HFF-Myc (cell line): Measurements from ENCODE around the gene CTNNA3.
"Not testable (repeated sequence)": the region's sequence is repeated elsewhere in the genome, so short reads cannot be mapped to it uniquely, and the experiment has no call there.

ENCODE experiments used
- DNase-seq: peaks from one replicate; pipeline ENCODE4 v3.0.0-alpha.2; 2011; ENCODE audit warnings: low read depth; ENCODE audit errors: extremely low read depth
- H3K4me3 ChIP-seq: replicated peaks from 2 replicates; pipeline ENCODE4 v1.5.1; 2011; ENCODE audit warnings: low read depth, mild to moderate bottlenecking, control low read depth, low read length
- TF ChIP-seq, protein P1 (sequence below): IDR thresholded peaks from 2 replicates; pipeline ENCODE4 v1.5.1; 2012; ENCODE audit warnings: mild to moderate bottlenecking, low read depth, low read length, control low read depth; ENCODE audit errors: missing control alignments

CTNNA3 gene

DNA sequence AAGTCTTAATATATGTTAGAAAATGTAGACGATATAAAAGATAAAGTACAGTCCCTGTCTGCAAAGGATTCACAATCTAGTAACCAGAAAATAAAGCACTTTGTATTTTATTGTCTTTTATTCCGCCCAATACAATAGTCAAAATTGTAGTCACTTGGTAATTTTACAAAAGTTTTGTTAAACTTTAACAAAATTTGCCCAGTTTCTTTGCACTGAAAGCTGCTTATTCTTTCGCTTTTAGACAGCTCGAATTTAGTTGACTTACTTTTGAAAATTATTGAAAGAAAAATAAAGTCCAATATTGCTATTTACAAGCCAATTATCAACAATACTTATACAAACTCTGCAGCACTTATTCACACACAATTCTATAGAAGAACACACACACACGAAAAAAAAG is 1305.1 kb downstream of the CTNNA3 start:
- DNase-seq = no peak
- no peak overlapping the region for H3K4me3 ChIP-seq
- TF ChIP-seq, protein P1, sequence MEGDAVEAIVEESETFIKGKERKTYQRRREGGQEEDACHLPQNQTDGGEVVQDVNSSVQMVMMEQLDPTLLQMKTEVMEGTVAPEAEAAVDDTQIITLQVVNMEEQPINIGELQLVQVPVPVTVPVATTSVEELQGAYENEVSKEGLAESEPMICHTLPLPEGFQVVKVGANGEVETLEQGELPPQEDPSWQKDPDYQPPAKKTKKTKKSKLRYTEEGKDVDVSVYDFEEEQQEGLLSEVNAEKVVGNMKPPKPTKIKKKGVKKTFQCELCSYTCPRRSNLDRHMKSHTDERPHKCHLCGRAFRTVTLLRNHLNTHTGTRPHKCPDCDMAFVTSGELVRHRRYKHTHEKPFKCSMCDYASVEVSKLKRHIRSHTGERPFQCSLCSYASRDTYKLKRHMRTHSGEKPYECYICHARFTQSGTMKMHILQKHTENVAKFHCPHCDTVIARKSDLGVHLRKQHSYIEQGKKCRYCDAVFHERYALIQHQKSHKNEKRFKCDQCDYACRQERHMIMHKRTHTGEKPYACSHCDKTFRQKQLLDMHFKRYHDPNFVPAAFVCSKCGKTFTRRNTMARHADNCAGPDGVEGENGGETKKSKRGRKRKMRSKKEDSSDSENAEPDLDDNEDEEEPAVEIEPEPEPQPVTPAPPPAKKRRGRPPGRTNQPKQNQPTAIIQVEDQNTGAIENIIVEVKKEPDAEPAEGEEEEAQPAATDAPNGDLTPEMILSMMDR = no peak

DNA sequence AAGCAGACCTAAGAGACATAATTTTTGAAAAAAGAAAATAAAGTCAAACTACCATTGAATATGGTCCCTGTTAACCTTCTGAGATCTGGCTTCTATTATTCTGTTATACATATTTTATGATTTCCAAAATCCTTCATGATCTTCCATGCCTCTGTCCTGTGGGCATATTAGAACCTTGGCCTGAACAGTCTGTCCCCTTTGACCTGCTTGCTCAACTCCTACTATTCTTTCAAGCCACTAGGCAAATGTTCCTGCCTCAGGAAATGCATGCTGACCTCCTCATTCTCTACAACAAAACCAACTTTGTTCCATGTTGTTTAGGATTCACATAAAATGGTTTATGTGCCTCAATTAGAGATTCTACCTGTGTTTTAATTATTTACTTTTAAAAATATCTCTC is 1315.0 kb downstream of the CTNNA3 start:
- TF ChIP-seq, protein P1 = no peak
- H3K4me3 ChIP-seq = no peak overlapping the region
- no peak for DNase-seq

DNA sequence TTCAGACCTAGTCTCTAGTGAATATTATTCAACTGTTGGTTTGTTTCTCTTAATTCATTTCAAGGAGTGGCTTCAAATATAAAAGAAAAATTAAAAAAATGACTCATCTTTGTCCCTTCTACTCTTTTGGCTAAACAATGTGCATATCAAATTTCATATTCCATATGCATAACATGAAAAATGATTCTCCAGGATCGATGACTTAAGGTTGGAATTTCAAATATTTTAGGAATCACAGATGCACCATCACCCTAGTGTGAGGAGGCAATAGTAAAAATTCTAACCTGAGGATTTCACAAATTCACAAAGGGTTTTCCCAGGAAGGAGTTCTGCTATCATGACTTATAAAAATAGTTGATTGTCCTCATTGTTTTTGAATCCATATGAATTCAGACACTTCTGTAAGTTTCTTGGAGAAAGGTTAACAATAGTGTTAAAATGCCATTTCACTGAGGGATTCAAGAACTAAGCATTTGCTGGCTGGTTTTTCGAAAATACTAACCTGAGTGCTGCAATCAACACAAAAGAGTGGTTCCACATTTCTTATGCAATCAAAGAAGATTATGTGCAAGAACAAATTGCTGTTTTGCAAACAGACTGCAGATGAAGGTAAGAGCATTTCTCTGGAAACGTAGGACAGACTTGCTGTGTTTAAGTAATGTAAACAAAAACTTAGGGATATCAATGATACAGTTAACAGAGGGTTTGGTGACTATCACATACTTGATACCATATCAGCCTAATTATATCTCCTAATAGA is 1317.7 kb downstream of the CTNNA3 start:
- H3K4me3 ChIP-seq = no peak overlapping the region
- TF ChIP-seq, protein P1 = no peak
- no peak for DNase-seq

DNA sequence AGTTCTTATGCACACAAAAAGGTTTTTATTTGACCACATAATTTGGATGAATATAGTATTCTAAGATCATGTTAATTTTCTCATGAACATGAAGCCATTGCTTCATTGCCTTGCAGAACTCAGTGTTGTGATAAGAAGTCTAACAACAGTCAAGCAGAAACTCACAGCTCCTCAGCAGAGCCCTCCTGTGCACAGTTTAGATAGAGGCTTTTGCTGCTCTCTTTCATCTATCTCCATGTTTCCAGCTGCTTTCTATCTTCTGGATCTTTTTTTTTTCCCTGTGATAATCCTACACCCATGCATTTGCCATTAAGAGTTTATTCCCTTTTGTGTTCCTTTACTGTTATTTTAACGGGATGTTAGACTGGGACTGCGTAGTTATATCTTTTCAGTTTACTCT is 1327.8 kb downstream of the CTNNA3 start:
- TF ChIP-seq, protein P1 = no peak
- DNase-seq = no peak

DNA sequence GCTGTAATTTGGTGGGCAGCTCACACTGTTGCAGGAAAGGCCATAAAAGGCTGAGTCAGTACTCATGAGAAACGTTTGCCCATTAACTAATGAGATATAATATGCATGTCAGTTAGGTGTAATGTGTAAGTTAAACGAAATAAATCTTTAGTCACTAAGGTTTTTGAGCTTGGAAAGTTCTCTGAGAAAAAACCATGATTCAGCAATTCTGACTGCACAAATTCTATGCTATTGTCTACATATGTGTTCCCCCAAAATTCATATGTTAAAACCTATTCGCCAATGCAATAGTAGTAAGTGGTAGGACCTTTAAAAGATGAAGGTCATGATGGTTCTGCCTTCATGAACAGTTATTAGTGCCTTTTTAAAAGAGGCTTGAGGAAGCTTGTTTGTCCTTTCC is 1329.8 kb downstream of the CTNNA3 start:
- H3K4me3 ChIP-seq = no peak overlapping the region
- DNase-seq = no peak
- TF ChIP-seq, protein P1 = no peak

More for the DNA sequence above, 1327.8 kb downstream of the CTNNA3 start:
- H3K4me3 ChIP-seq = no peak overlapping the region

DNA sequence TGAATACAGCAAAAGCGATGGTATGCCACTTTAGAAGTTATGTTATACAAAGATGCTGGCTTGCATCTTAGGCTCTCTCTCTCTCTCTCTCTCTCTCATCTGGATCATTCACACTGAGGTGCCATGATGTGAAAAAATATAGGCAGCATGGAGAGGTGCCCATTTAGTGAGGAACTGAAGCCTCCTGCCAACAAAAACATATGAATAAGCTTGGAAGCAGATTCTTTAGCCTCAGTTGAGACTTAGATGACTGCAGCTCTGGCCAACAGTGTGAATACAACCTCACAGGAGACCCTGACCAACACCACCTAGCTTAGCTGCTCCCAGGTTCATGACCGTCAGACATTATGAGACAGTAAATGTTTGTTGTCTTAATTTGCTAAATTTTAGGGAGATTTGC is 1330.3 kb downstream of the CTNNA3 start:
- no peak overlapping the region for H3K4me3 ChIP-seq
- DNase-seq = no peak
- TF ChIP-seq, protein P1 = no peak

DNA sequence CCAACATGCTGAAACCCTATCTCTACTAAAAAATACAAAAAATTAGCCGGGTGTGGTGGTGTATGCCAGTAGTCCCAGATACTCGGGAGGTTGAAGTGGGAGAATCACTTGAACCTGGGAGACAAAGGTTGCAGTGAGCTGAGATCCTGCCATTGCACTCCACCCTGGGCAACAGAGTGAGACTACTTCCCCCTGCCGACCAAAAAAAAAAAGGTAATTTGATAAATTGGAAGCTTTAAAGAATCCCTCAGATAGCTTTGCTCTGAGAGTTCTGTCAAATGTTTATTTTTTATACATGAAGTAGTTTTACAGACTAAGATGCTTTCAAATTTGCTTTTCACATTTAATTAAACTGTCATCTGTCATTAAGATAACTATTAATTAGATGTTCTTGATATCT is 1333.5 kb downstream of the CTNNA3 start:
- TF ChIP-seq, protein P1 = no peak
- DNase-seq = no peak

DNA sequence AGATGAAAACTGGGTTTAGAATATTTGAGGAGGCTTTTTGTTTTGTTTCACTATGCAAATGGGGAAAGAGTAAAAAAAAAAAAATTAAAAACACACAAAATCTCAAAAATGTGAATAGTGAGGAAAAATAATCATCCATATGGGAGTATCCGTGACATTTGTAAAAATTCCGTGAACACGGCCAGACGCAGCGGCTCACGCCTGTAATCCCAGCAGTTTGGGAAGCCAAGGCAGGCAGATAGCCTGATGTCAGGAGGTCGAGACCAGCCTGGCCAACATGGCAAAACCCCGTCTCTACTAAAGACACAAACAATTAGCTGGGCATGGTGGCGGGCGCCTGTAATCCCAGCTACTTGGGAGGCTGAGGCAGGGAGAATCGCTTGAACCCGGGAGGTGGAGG is 1342.2 kb downstream of the CTNNA3 start:
- not testable (repeated sequence) for H3K4me3 ChIP-seq, DNase-seq

More for the DNA sequence above, 1333.5 kb downstream of the CTNNA3 start:
- H3K4me3 ChIP-seq = no peak overlapping the region
